A549 (cell line): ENCODE measurements around the gene PDS5A.

Experiments used
- CEBPB ChIP-seq, 2 experiments: fragments of >200 bp in 1 of 2; sonication (Bioruptor Twin) in 1 of 2; formaldehyde crosslinking in 1 of 2; IDR thresholded peaks; 2 replicates each; pipeline ENCODE4 v1.6.1; 2012 to 2016
- CTCF ChIP-seq: fragments of >200 bp; sonication (Bioruptor Twin); formaldehyde crosslinking; IDR thresholded peaks from 3 replicates; pipeline ENCODE4 v1.5.1; 2016
- ESRRA ChIP-seq: fragments of 150-350 bp; IDR thresholded peaks from 2 replicates; pipeline ENCODE4 v1.6.1; 2014; ENCODE audit warnings: mild to moderate bottlenecking, low read length, borderline replicate concordance
- KDM1A ChIP-seq: fragments of 200-600 bp; sonication (generic); IDR thresholded peaks from 2 replicates; pipeline ENCODE4 v1.6.1; 2016; ENCODE audit warnings: low read depth, mild to moderate bottlenecking
- MAFK ChIP-seq: fragments of 450-650 bp; IDR thresholded peaks from 2 replicates; pipeline ENCODE4 v1.6.1; 2014; ENCODE audit not compliant: partially characterized antibody
- MAX ChIP-seq: IDR thresholded peaks from 2 replicates; pipeline ENCODE4 v1.6.1; 2012
- RFX5 ChIP-seq: fragments of 450-650 bp; IDR thresholded peaks from 2 replicates; pipeline ENCODE4 v1.7.1; 2014; ENCODE audit warnings: antibody characterized with exemption, mild to moderate bottlenecking, moderate library complexity
- RNF2 ChIP-seq: fragments of 200-600 bp; sonication (generic); IDR thresholded peaks from 2 replicates; pipeline ENCODE4 v1.6.1; 2016; ENCODE audit warnings: low read depth, mild to moderate bottlenecking, antibody characterized with exemption, moderate library complexity, borderline replicate concordance
- SMC3 ChIP-seq: fragments of >200 bp; sonication (Bioruptor Twin); formaldehyde crosslinking; IDR thresholded peaks from 3 replicates; pipeline ENCODE4 v1.6.1; 2018; ENCODE audit warnings: inconsistent platforms

GRCh38 chr4:39825090-39825489 is 152.6 kb downstream of the PDS5A start:
- TF ChIP-seq CTCF = no peak
- TF ChIP-seq CEBPB (IDR thresholded peaks at IDR 0.05) = 0 out of 4 replicates have a peak, but pooled peaks of 1 of the 2 experiments have one; percentile 15
- TF ChIP-seq SMC3 = no peak
- no peak for TF ChIP-seq ESRRA
- TF ChIP-seq RNF2 = no peak
- no peak for TF ChIP-seq KDM1A
- TF ChIP-seq RFX5 = no peak
- TF ChIP-seq MAX = no peak
- TF ChIP-seq MAFK = no peak
